HCT116 (cell line): ENCODE results near the gene GNA12. TPM values are rescaled to one million over a fixed set of nuclear protein-coding genes. Genes with fewer than 3 reads are reported as not detected.

ENCODE experiments used
- ATAC-seq: fragments of 200-7000 bp; cut with Tn5 transposase; 2 replicates; pipeline ENCODE4 v1.9.1; 2020; ENCODE audit warnings: mild to moderate bottlenecking, moderate library complexity
- BruUV-seq: library from RNA; stranded (reverse); fragments of 400-500 nt; replicated peaks from 2 replicates; lab custom pipeline; 2021; lab: Mats Ljungman, UMichigan
- CTCF ChIA-PET: fragments of 300-600 bp; sonication (Branson Sonifier 250); formaldehyde crosslinking; loops from one replicate; lab custom pipeline; 2021; ENCODE audit warnings: antibody characterized with exemption; lab: Charles Lee
- POLR2A ChIA-PET: fragments of 300-600, 350-600 bp; sonication (Branson Sonifier 250); formaldehyde crosslinking; loops from one replicate; lab custom pipeline; 2021; ENCODE audit warnings: antibody characterized with exemption; lab: Charles Lee
- RAD21 ChIA-PET, 2 experiments: fragments of 300-600 bp; sonication (Branson Sonifier 250); formaldehyde crosslinking; loops; one replicate each; lab custom pipeline; 2023; ENCODE audit warnings: low total read pairs in 2 of 2; ENCODE audit not compliant: uncharacterized antibody in 2 of 2, unreplicated experiment in 2 of 2, low non-redundant PET in 1 of 2; lab: Charles Lee
- DNase-seq: peaks from one replicate; pipeline ENCODE4 v3.0.0-alpha.2; 2010; ENCODE audit warnings: low read depth, low spot score
- H2AFZ ChIP-seq: fragments of 200-600 bp; shearing (Covaris generic), sonication (generic); 2 replicates; pipeline ENCODE4 v1.6.1; 2017; ENCODE audit warnings: low read depth, mixed run types, mixed read lengths, antibody characterized with exemption, low read length; ENCODE audit not compliant: poor library complexity, severe bottlenecking
- H3K27ac ChIP-seq: 2 replicates; pipeline ENCODE4 v1.5.1; 2012; ENCODE audit warnings: low read depth, low read length
- H3K27me3 ChIP-seq: fragments of 200-600 bp; sonication (generic); 2 replicates; pipeline ENCODE4 v1.6.1; 2016; ENCODE audit warnings: mixed run types, low read length, mixed read lengths; ENCODE audit not compliant: insufficient read depth
- H3K36me3 ChIP-seq, 2 experiments: fragments of 200-500 bp in 1 of 2; fragments of 200-600 bp in 1 of 2; sonication (Bioruptor generic) in 1 of 2; sonication (generic) in 1 of 2; 2 replicates each; pipeline versions ENCODE4 v1.5.1 to v1.6.1; 2014 to 2016; ENCODE audit warnings: low read length in 2 of 2, inconsistent platforms in 1 of 2, mixed read lengths in 1 of 2, mixed run types in 1 of 2; ENCODE audit not compliant: insufficient read depth in 2 of 2, control insufficient read depth in 1 of 2
- H3K4me1 ChIP-seq, 2 experiments: fragments of 200-600 bp in 1 of 2; sonication (generic) in 1 of 2; 2 replicates each; pipeline versions ENCODE4 v1.5.1 to v1.6.1; 2012 to 2017; ENCODE audit warnings: low read length in 2 of 2, inconsistent platforms in 1 of 2, mild to moderate bottlenecking in 1 of 2, mixed read lengths in 1 of 2, mixed run types in 1 of 2, moderate library complexity in 1 of 2; ENCODE audit not compliant: insufficient read depth in 2 of 2, control insufficient read depth in 1 of 2
- H3K4me2 ChIP-seq: fragments of 200-600 bp; sonication (generic); 2 replicates; pipeline ENCODE4 v1.6.1; 2017; ENCODE audit warnings: mixed run types, low read length, mixed read lengths
- H3K4me3 ChIP-seq, 2 experiments: fragments of 200-600 bp in 1 of 2; sonication (generic) in 1 of 2; replicated peaks in 1 of 2; 2 replicates each; pipeline ENCODE4 v1.5.1; 2011 to 2016; ENCODE audit warnings: low read length in 2 of 2, control low read depth in 1 of 2, low read depth in 1 of 2, mild to moderate bottlenecking in 1 of 2, mixed read lengths in 1 of 2, mixed run types in 1 of 2
- H3K79me2 ChIP-seq: fragments of 200-600 bp; sonication (generic); 2 replicates; pipeline ENCODE4 v1.6.1; 2017; ENCODE audit warnings: mild to moderate bottlenecking, mixed run types, low read length, moderate library complexity, mixed read lengths; ENCODE audit not compliant: insufficient read depth
- H3K9ac ChIP-seq: fragments of 200-600 bp; sonication (generic); 2 replicates; pipeline ENCODE4 v1.6.1; 2016; ENCODE audit warnings: low read length, mixed read lengths
- H3K9me2 ChIP-seq: fragments of 200-600 bp; sonication (generic), shearing (Covaris generic); 2 replicates; pipeline ENCODE4 v1.6.1; 2017; ENCODE audit warnings: mixed run types, mild to moderate bottlenecking, moderate library complexity; ENCODE audit not compliant: insufficient read depth
- H3K9me3 ChIP-seq, 2 experiments: fragments of 200-500 bp in 1 of 2; fragments of 200-600 bp in 1 of 2; sonication (Bioruptor generic) in 1 of 2; sonication (generic) in 1 of 2; 2 replicates each; pipeline ENCODE4 v1.6.1; 2014 to 2017; ENCODE audit warnings: low read length in 2 of 2, mixed read lengths in 2 of 2, inconsistent platforms in 1 of 2, low read depth in 1 of 2, mild to moderate bottlenecking in 1 of 2, mixed run types in 1 of 2, moderate library complexity in 1 of 2; ENCODE audit not compliant: control insufficient read depth in 1 of 2, insufficient read depth in 1 of 2
- H4K20me1 ChIP-seq: fragments of 200-600 bp; sonication (generic), shearing (Covaris generic); 2 replicates; pipeline ENCODE4 v1.6.1; 2017; ENCODE audit warnings: mixed run types, mild to moderate bottlenecking, moderate library complexity; ENCODE audit not compliant: insufficient read depth
- CEBPB ChIP-seq: IDR thresholded peaks from 2 replicates; pipeline ENCODE4 v1.6.1; 2012; ENCODE audit warnings: low read depth
- EGR1 ChIP-seq: IDR thresholded peaks from 2 replicates; pipeline ENCODE4 v1.6.1; 2012; ENCODE audit warnings: low read depth
- FOSL1 ChIP-seq: IDR thresholded peaks from 2 replicates; pipeline ENCODE4 v1.6.1; 2012; ENCODE audit warnings: low read depth
- JUND ChIP-seq: IDR thresholded peaks from 2 replicates; pipeline ENCODE4 v1.6.1; 2012
- POLR2A ChIP-seq: IDR thresholded peaks from 2 replicates; pipeline ENCODE4 v1.7.0; 2011; ENCODE audit warnings: borderline replicate concordance; ENCODE audit not compliant: insufficient read depth, insufficient read length; ENCODE audit errors: extremely low read depth
- RAD21 ChIP-seq: IDR thresholded peaks from 2 replicates; pipeline ENCODE4 v1.6.1; 2012; ENCODE audit warnings: low read depth, mild to moderate bottlenecking
- SIN3A ChIP-seq: IDR thresholded peaks from 2 replicates; pipeline ENCODE4 v1.6.1; 2012; ENCODE audit warnings: low read depth
- SP1 ChIP-seq: IDR thresholded peaks from 2 replicates; pipeline ENCODE4 v1.6.1; 2012; ENCODE audit warnings: low read depth
- SRF ChIP-seq: IDR thresholded peaks from 2 replicates; pipeline ENCODE4 v1.6.1; 2012; ENCODE audit warnings: low read depth
- YY1 ChIP-seq: IDR thresholded peaks from 2 replicates; pipeline ENCODE4 v1.6.1; 2011; ENCODE audit warnings: low read length, low read depth, moderate library complexity, mild to moderate bottlenecking; ENCODE audit not compliant: insufficient replicate concordance; ENCODE audit errors: extremely low read depth
- ZNF274 ChIP-seq: fragments of 200-500 bp; sonication (Bioruptor generic); IDR thresholded peaks from 2 replicates; pipeline ENCODE4 v1.6.1; 2014; ENCODE audit warnings: mild to moderate bottlenecking, low read depth, low read length, inconsistent platforms
- intact Hi-C: fragments of 100-400 bp; cut with micrococcal nuclease; formaldehyde crosslinking; loops from 2 replicates; pipeline ENCODE4 v1.10.0; 2022
- total RNA-seq: library from RNA; stranded (reverse); gene quantifications from one replicate; pipeline ENCODE4 v1.2.1, GENCODE V29; 2021; ENCODE audit not compliant: unreplicated experiment
- TF ChIP-seq, protein P1 (sequence below): IDR thresholded peaks from 2 replicates; pipeline ENCODE4 v1.6.1; 2012
- TF ChIP-seq, protein P2 (sequence below): IDR thresholded peaks from 2 replicates; pipeline ENCODE4 v1.6.1; 2012

GNA12 gene
- total RNA-seq, 1 experiment from 2014 or later = 32.6 TPM

DNA sequence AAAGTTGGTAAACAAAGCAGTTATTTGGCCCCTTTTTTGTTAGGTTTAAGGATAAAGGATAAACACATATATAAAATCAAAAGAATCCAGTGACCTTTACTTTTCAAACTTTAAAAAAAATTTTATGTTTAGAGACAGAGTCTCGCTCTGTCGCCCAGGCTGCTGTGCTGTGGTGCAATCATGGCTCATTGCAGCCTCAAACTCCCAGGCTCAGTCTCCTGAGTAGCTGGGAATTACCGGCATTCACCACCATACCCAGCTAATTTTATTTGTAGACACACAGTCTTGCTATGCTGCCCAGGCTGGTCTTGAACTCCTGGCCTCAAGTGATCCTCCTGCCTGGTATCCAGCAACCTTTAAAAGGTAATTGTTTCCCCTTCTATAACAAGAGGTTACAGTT, 31.3 kb downstream of the GNA12 start (continued):
- no peak for TF ChIP-seq YY1
- no peak for TF ChIP-seq POLR2A

DNA sequence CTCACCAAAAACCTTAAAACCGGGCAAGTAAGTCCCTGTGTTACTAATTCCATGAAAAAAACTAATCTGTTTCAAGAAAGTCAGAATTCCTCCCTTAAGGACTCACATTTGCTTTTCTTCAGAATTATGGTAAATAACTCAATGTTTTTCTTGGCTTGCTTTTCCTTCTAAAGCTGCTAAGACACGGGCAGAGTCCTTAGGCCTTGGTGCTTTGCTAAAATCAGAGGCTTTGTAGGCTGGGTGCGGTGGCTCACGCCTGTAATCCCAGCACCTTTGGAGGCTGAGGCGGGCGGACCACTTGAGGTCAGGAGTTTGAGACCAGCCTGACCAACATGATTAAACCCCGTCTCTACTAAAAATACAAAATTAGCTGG, 32.0 kb downstream of the GNA12 start:
- ATAC-seq (no peak), DNase-seq (no peak)
- H3K27me3 ChIP-seq = no peaks in the 10 kb centered on the region
- no peak for TF ChIP-seq SRF
- TF ChIP-seq CEBPB = no peak
- TF ChIP-seq, protein P1, sequence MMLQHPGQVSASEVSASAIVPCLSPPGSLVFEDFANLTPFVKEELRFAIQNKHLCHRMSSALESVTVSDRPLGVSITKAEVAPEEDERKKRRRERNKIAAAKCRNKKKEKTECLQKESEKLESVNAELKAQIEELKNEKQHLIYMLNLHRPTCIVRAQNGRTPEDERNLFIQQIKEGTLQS = no peak
- TF ChIP-seq SIN3A = no peak
- intact Hi-C loops = no loop called here
- H4K20me1 ChIP-seq = no peaks in the 10 kb centered on the region
- no TSS peak for BruUV-seq
- H2AFZ ChIP-seq = no peak overlapping the region
- no peak overlapping the region for H3K4me2 ChIP-seq
- no peaks in the 10 kb centered on the region for H3K9me2 ChIP-seq
- POLR2A ChIA-PET = no interaction called here
- H3K27ac ChIP-seq = no peak overlapping the region
- H3K9ac ChIP-seq = no peak overlapping the region
- no peaks in the 10 kb centered on the region for H3K4me1 ChIP-seq
- peaks cover 56% of the 10 kb centered on the region for H3K79me2 ChIP-seq
- H3K36me3 ChIP-seq = no peaks in the 10 kb centered on the region
- RAD21 ChIA-PET = no interaction called here
- CTCF ChIA-PET = no interaction called here
- no peak overlapping the region for H3K4me3 ChIP-seq
- H3K9me3 ChIP-seq = no peaks in the 10 kb centered on the region

DNA sequence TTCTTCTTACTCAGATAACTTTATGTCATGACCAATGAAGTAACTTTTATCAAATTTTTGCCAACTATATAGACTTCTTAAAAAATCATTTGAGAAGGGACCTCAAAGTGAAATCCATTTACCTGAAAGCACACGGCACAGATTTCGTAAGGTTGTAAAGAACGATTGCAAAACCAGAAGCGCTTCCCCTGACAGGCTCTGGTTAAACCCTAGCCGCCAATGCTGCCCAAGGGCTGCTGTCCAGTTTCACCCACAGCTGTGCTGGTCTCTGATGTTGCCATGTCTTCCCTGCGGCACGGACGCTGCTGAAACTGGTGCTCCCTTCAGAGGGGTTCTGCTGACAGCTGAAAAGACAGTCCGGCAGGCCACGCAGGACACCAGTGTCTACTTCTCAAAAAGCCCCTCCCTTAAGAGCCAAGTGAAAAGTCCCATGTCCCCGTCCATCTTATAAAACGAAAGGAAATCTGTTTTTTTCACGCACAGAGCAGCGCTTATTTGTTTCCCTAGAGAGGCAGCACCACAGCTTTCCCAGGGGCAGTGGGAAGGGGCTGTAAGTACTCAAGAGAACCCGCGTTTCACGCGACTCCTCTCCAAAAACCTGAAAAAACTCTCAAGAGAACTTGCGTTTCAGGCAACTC, 32.5 kb downstream of the GNA12 start:
- no TSS peak for BruUV-seq
- no peaks in the 10 kb centered on the region for H4K20me1 ChIP-seq
- no peak overlapping the region for H3K4me2 ChIP-seq
- H3K9ac ChIP-seq = no peak overlapping the region
- CTCF ChIA-PET = no interaction called here
- no peak overlapping the region for H3K27ac ChIP-seq
- no peak for DNase-seq
- H3K27me3 ChIP-seq = no peaks in the 10 kb centered on the region
- RAD21 ChIA-PET = no interaction called here
- no peaks in the 10 kb centered on the region for H3K9me3 ChIP-seq
- peaks cover 56% of the 10 kb centered on the region for H3K79me2 ChIP-seq
- no peak for ATAC-seq
- POLR2A ChIA-PET = no interaction called here
- H3K9me2 ChIP-seq = no peaks in the 10 kb centered on the region
- no peaks in the 10 kb centered on the region for H3K36me3 ChIP-seq
- H3K4me3 ChIP-seq = no peak overlapping the region
- no peak for TF ChIP-seq RAD21
- TF ChIP-seq EGR1 = no peak
- TF ChIP-seq ZNF274 = no peak
- TF ChIP-seq SP1 = no peak
- no peak for TF ChIP-seq FOSL1
- no peak for TF ChIP-seq JUND
- TF ChIP-seq, protein P2, sequence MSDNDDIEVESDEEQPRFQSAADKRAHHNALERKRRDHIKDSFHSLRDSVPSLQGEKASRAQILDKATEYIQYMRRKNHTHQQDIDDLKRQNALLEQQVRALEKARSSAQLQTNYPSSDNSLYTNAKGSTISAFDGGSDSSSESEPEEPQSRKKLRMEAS = no peak
- TF ChIP-seq, protein P1 = no peak
- H2AFZ ChIP-seq = no peak overlapping the region
- H3K4me1 ChIP-seq = no peaks in the 10 kb centered on the region
- intact Hi-C loops = no loop called here
